ENCODE measurements around the gene RERE.

The RERE gene

GRCh38 chr1:8687538-8687937, 129.9 kb downstream of the RERE start:
- DNase-seq (ENCODE audit: low spot score), result no peak

- DNase-seq (ENCODE audit: low spot score), result no peak
Observed at GRCh38 chr1:8687039-8687438, 130.4 kb downstream of the RERE start.

- no peak for DNase-seq (ENCODE audit: low spot score)
Observed at GRCh38 chr1:8685463-8685862, 132.0 kb downstream of the RERE start.

- DNase-seq (ENCODE audit: low spot score), result no peak
Observed at GRCh38 chr1:8684590-8684989, 132.8 kb downstream of the RERE start.

GRCh38 chr1:8682573-8682972, 134.9 kb downstream of the RERE start:
- DNase-seq (ENCODE audit: low spot score), result no peak

GRCh38 chr1:8681911-8682310, 135.5 kb downstream of the RERE start:
- no peak for DNase-seq (ENCODE audit: low spot score)

- no peak for DNase-seq (ENCODE audit: low spot score)
Observed at GRCh38 chr1:8680664-8681650, 136.5 kb downstream of the RERE start.

GRCh38 chr1:8679929-8680663, 137.3 kb downstream of the RERE start:
- no peak for DNase-seq (ENCODE audit: low spot score)

GRCh38 chr1:8679395-8679800, 138.0 kb downstream of the RERE start:
- DNase-seq (ENCODE audit: low spot score), result no peak

GRCh38 chr1:8678673-8679394, 138.6 kb downstream of the RERE start:
- no peak for DNase-seq (ENCODE audit: low spot score)

- DNase-seq (ENCODE audit: low spot score), result no peak
Observed at GRCh38 chr1:8677782-8678181, 139.7 kb downstream of the RERE start.

- no peak for DNase-seq (ENCODE audit: low spot score)
Observed at GRCh38 chr1:8676813-8677212, 140.6 kb downstream of the RERE start.

- no peak for DNase-seq (ENCODE audit: low spot score)
Observed at GRCh38 chr1:8676072-8676471, 141.4 kb downstream of the RERE start.

GRCh38 chr1:8674912-8675311, 142.5 kb downstream of the RERE start:
- DNase-seq (ENCODE audit: low spot score), result no peak

GRCh38 chr1:8674481-8674880, 143.0 kb downstream of the RERE start:
- no peak for DNase-seq (ENCODE audit: low spot score)

- DNase-seq (ENCODE audit: low spot score), result peak; percentile 86
Observed at GRCh38 chr1:8671306-8671917, 146.0 kb downstream of the RERE start.

- no peak for DNase-seq (ENCODE audit: low spot score)
Observed at GRCh38 chr1:8670371-8670818, 147.0 kb downstream of the RERE start.

GRCh38 chr1:8669606-8670335, 147.7 kb downstream of the RERE start:
- no peak for DNase-seq (ENCODE audit: low spot score)

GRCh38 chr1:8667869-8668594, 149.4 kb downstream of the RERE start:
- no peak for DNase-seq (ENCODE audit: low spot score)

GRCh38 chr1:8666389-8667167, 150.9 kb downstream of the RERE start:
- DNase-seq (ENCODE audit: low spot score), result no peak
